Gastrocnemius medialis (tissue), 4 donors: ENCODE data around the gene DNAH17. TPM values are rescaled to one million over a fixed set of nuclear protein-coding genes. Genes with fewer than 3 reads are reported as not detected.
A peak's percentile ranks its signal among the peaks of the same experiment; 100 is the strongest.

Experiments
- ATAC-seq, 2 donors: fragments of 150-250 bp; one replicate each; pipeline ENCODE4 v1.9.1; 2016
- DNase-seq, 2 donors: peaks; one replicate each; pipeline ENCODE4 v3.0.0-alpha.2; 2019
- H3K27ac ChIP-seq, 4 donors: fragments of 200-600 bp; sonication (generic); 1 replicate in 1 of 4; 2 replicates in 3 of 4; pipeline ENCODE4 v1.5.1; 2016 to 2018; ENCODE audit warnings: mild to moderate bottlenecking in 2 of 4, moderate library complexity in 1 of 4
- H3K27me3 ChIP-seq, 3 donors: fragments of 200-600 bp; sonication (generic) in 2 of 3; 1 replicate in 1 of 3; 2 replicates in 2 of 3; pipeline versions ENCODE4 v1.5.1 to v1.6.0; 2016 to 2019; ENCODE audit warnings: mild to moderate bottlenecking in 1 of 3, moderate library complexity in 1 of 3
- H3K36me3 ChIP-seq, 2 donors: fragments of 200-600 bp; sonication (generic) in 1 of 2; one replicate each; pipeline ENCODE4 v1.5.1; 2017 to 2018
- H3K4me1 ChIP-seq, 2 donors: fragments of 200-600 bp; sonication (generic) in 1 of 2; one replicate each; pipeline ENCODE4 v1.5.1; 2016 to 2017; ENCODE audit warnings: mild to moderate bottlenecking in 2 of 2
- H3K4me3 ChIP-seq, 4 donors: fragments of 200-600 bp; sonication (generic) in 3 of 4; 1 replicate in 1 of 4; 2 replicates in 3 of 4; pipeline ENCODE4 v1.5.1; 2016 to 2019; ENCODE audit warnings: mild to moderate bottlenecking in 2 of 4
- H3K9me3 ChIP-seq, 3 donors: fragments of 200-600 bp; sonication (generic) in 2 of 3; 1 replicate in 1 of 3; 2 replicates in 2 of 3; pipeline ENCODE4 v1.5.1; 2016 to 2019
- CTCF ChIP-seq, 5 experiments: fragments of 450-650 bp in 3 of 5; fragments of 200-600 bp in 2 of 5; sonication (generic) in 2 of 5; IDR thresholded peaks in 4 of 5; conservative IDR thresholded peaks in 1 of 5; 1 replicate in 4 of 5; 2 replicates in 1 of 5; pipeline ENCODE4 v1.5.1; 2016 to 2019; ENCODE audit warnings: antibody characterized with exemption in 5 of 5, mild to moderate bottlenecking in 3 of 5, moderate library complexity in 3 of 5
- POLR2A ChIP-seq, 2 donors: fragments of 450-650 bp; IDR thresholded peaks; one replicate each; pipeline ENCODE4 v1.6.1; 2017; ENCODE audit warnings: antibody characterized with exemption in 2 of 2, mild to moderate bottlenecking in 2 of 2, moderate library complexity in 2 of 2
- in situ Hi-C, 4 donors: fragments of 200-750 bp; cut with MboI; loops; one replicate each; pipeline versions ENCODE4 v1.15.0 to v1.8.0; 2017; ENCODE audit warnings: low sequenced_read_pairs in 4 of 4
- intact Hi-C: fragments of 100-400 bp; cut with DNase I; formaldehyde crosslinking; loops from one replicate; pipeline ENCODE4 v1.15.1; 2023; ENCODE audit warnings: low total_unique reads
- total RNA-seq, 4 donors: library from RNA; depleted of rRNA; stranded (reverse); fragments of >200 nt; gene quantifications; one replicate each; pipeline versions ENCODE4 v1.1.0 to v1.2.3, GENCODE V29; 2016

DNAH17 gene
- total RNA-seq, 4 donors from 2014 or later: 0.56 TPM; not detected in 3

GRCh38 chr17:78421084-78421533, 156.1 kb downstream of the DNAH17 start:
- TF ChIP-seq POLR2A (IDR thresholded peaks at IDR 0.05) (no peak), CTCF (IDR thresholded peaks at IDR 0.05 in 4 of 5, conservative IDR thresholded peaks at IDR 0.05 in 1 of 5) (no peak)
- no peak overlapping the region for H3K4me3 ChIP-seq
- in situ Hi-C loops (loop anchor here in 3 of 4 donors (5.0 to 10.0 kb wide), 6 partner anchors 46 to 136 kb away; partner anchors contain the start of genes SOCS3 (in 2 of the 3) and PGS1 (in 1 of the 3)), intact Hi-C loops (no loop called here)
- ATAC-seq (no peak), DNase-seq (no peak)
- H3K27ac ChIP-seq: peak overlapping the region in 1 of 4 donors; percentile 38
- no peaks in the 10 kb centered on the region for H3K27me3 ChIP-seq
- H3K36me3 ChIP-seq: peaks cover 0 to 28% of the 10 kb centered on the region in 2 donors
- H3K9me3 ChIP-seq: no peaks in the 10 kb centered on the region
- H3K4me1 ChIP-seq: peaks cover 6 to 19% of the 10 kb centered on the region in 2 donors

- in situ Hi-C loops: loop anchor here in 3 of 4 donors (5.0 to 10.0 kb wide), 6 partner anchors 45 to 135 kb away; partner anchors contain the start of genes SOCS3 (in 2 of the 3) and PGS1 (in 1 of the 3)
Observed at GRCh38 chr17:78419970-78420815, 157.0 kb downstream of the DNAH17 start.

GRCh38 chr17:78418326-78419026, 158.7 kb downstream of the DNAH17 start:
- H3K4me1 ChIP-seq: peaks cover 27 to 44% of the 10 kb centered on the region in 2 donors
- peak overlapping the region; percentile 70 to 98 (median 94) for H3K27ac ChIP-seq
- H3K27me3 ChIP-seq: no peaks in the 10 kb centered on the region
- no peak overlapping the region for H3K4me3 ChIP-seq
- intact Hi-C loops: no loop called here
- H3K36me3 ChIP-seq: peaks cover 0 to 13% of the 10 kb centered on the region in 2 donors
- in situ Hi-C loops: no loop called here
- TF ChIP-seq POLR2A (IDR thresholded peaks at IDR 0.05) (no peak), CTCF (IDR thresholded peaks at IDR 0.05 in 4 of 5, conservative IDR thresholded peaks at IDR 0.05 in 1 of 5) (no peak)
- ATAC-seq (no peak), DNase-seq (no peak)
- H3K9me3 ChIP-seq: no peaks in the 10 kb centered on the region

More at GRCh38 chr17:78419970-78420815, 157.0 kb downstream of the DNAH17 start:
- Histone ChIP-seq H3K27ac (peak overlapping the region; percentile 13 to 98 (median 32)), H3K9me3 (no peaks in the 10 kb centered on the region), H3K27me3 (no peaks in the 10 kb centered on the region), H3K4me1 (peaks cover 11 to 27% of the 10 kb centered on the region in 2 donors), H3K4me3 (no peak overlapping the region), H3K36me3 (peaks cover 0 to 24% of the 10 kb centered on the region in 2 donors)
- intact Hi-C loops: no loop called here
- ATAC-seq: no peak
- no peak for DNase-seq
- no peak for TF ChIP-seq POLR2A (IDR thresholded peaks at IDR 0.05)
- no peak for TF ChIP-seq CTCF (IDR thresholded peaks at IDR 0.05 in 4 of 5, conservative IDR thresholded peaks at IDR 0.05 in 1 of 5)

GRCh38 chr17:78417531-78417909, 159.7 kb downstream of the DNAH17 start:
- DNase-seq (no peak), ATAC-seq (no peak)
- H3K36me3 ChIP-seq: peaks cover 0 to 12% of the 10 kb centered on the region in 2 donors
- intact Hi-C loops (no loop called here), in situ Hi-C loops (no loop called here)
- H3K27me3 ChIP-seq: no peaks in the 10 kb centered on the region
- H3K4me3 ChIP-seq: no peak overlapping the region
- peaks cover 34 to 54% of the 10 kb centered on the region in 2 donors for H3K4me1 ChIP-seq
- TF ChIP-seq CTCF (IDR thresholded peaks at IDR 0.05 in 4 of 5, conservative IDR thresholded peaks at IDR 0.05 in 1 of 5) (no peak), POLR2A (IDR thresholded peaks at IDR 0.05) (no peak)
- H3K9me3 ChIP-seq: no peaks in the 10 kb centered on the region
- peak overlapping the region; percentile 70 to 98 (median 94) for H3K27ac ChIP-seq
